DOHH2 (cell line): ENCODE results near the gene TRH.
"Not testable (repeated sequence)": the region's sequence is repeated elsewhere in the genome, so short reads cannot be mapped to it uniquely, and the experiment has no call there.

Source experiments
- H3F3A ChIP-seq: fragments of 200-600 bp; sonication (generic), shearing (Covaris generic); 2 replicates; pipeline ENCODE4 v1.6.0; 2016; ENCODE audit warnings: antibody characterized with exemption, mild to moderate bottlenecking; ENCODE audit not compliant: control insufficient read depth, insufficient read depth
- H3K27ac ChIP-seq: fragments of 200-600 bp; sonication (generic); 2 replicates; pipeline ENCODE4 v1.5.1; 2014; ENCODE audit warnings: low read depth, mild to moderate bottlenecking, low read length, moderate library complexity
- H3K27me3 ChIP-seq: fragments of 200-600 bp; sonication (generic); 2 replicates; pipeline ENCODE4 v1.6.1; 2014; ENCODE audit warnings: mild to moderate bottlenecking, low read length, mixed read lengths; ENCODE audit not compliant: control insufficient read depth
- H3K36me3 ChIP-seq: fragments of 200-600 bp; sonication (generic); 2 replicates; pipeline ENCODE4 v1.6.1; 2014; ENCODE audit warnings: mild to moderate bottlenecking, low read length, moderate library complexity, mixed read lengths; ENCODE audit not compliant: control insufficient read depth
- H3K4me1 ChIP-seq: fragments of 200-600 bp; sonication (generic); 2 replicates; pipeline ENCODE4 v1.6.1; 2014; ENCODE audit warnings: mild to moderate bottlenecking, low read length, mixed read lengths; ENCODE audit not compliant: control insufficient read depth
- H3K4me2 ChIP-seq: fragments of 200-600 bp; sonication (generic); 2 replicates; pipeline ENCODE4 v1.6.0; 2014; ENCODE audit warnings: mild to moderate bottlenecking, low read length, moderate library complexity
- H3K4me3 ChIP-seq: fragments of 200-600 bp; sonication (generic); 2 replicates; pipeline ENCODE4 v1.5.1; 2014; ENCODE audit warnings: mild to moderate bottlenecking, low read length, mixed read lengths
- H3K79me2 ChIP-seq: fragments of 200-600 bp; sonication (generic); 2 replicates; pipeline ENCODE4 v1.6.1; 2014; ENCODE audit warnings: mild to moderate bottlenecking, low read length, mixed read lengths; ENCODE audit not compliant: control insufficient read depth
- H3K9me2 ChIP-seq: fragments of 200-600 bp; sonication (generic); replicated peaks from 2 replicates; pipeline ENCODE4 v1.6.1; 2014; ENCODE audit warnings: mild to moderate bottlenecking, low read length, mixed read lengths; ENCODE audit not compliant: control insufficient read depth
- H3K9me3 ChIP-seq: fragments of 200-600 bp; sonication (generic); 2 replicates; pipeline ENCODE4 v1.6.1; 2014; ENCODE audit warnings: antibody characterized with exemption, low read length, mixed read lengths; ENCODE audit not compliant: control insufficient read depth, insufficient read depth
- H4K20me1 ChIP-seq: fragments of 200-600 bp; sonication (generic); 2 replicates; pipeline ENCODE4 v1.6.0; 2014; ENCODE audit warnings: low read depth, mild to moderate bottlenecking, antibody characterized with exemption, low read length, moderate library complexity; ENCODE audit not compliant: control insufficient read depth, insufficient read depth
- EZH2phosphoT487 ChIP-seq: fragments of 200-600 bp; sonication (generic); IDR thresholded peaks from 2 replicates; pipeline ENCODE4 v1.6.1; 2017; ENCODE audit warnings: borderline replicate concordance, mild to moderate bottlenecking, antibody characterized with exemption, low read length, moderate library complexity, mixed read lengths
- TF ChIP-seq, protein P1 (sequence below): fragments of 200-600 bp; sonication (generic); IDR thresholded peaks from one replicate; pipeline ENCODE4 v1.5.1; 2014; ENCODE audit warnings: antibody characterized with exemption, mild to moderate bottlenecking, low read depth, low read length; ENCODE audit not compliant: poor library complexity, severe bottlenecking

Gene TRH

DNA sequence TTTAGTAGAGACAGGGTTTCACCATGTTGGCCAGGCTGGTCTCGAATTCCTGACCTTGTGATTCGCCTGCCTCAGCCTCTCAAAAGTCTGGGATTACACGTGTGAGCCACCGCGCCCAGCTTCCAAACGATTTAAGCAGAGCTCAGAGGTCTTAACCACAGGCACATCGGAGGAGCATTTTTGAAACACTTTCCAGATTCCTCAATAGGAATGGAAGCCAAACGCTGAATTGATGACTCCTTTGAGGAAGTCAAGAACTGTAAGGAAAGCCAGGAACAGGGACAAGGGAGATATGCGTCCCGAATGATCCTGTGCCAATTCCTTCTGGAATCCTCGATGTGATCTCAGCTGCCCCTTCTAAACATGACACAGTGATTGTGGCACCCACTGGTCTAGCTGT is 40.0 kb downstream of the TRH start:
- Histone ChIP-seq H3K36me3 (no peaks in the 10 kb centered on the region), H4K20me1 (no peaks in the 10 kb centered on the region), H3K4me3 (no peak overlapping the region), H3F3A (no peaks in the 10 kb centered on the region), H3K4me2 (no peak overlapping the region), H3K9me2 (no peaks in the 10 kb centered on the region), H3K27me3 (no peaks in the 10 kb centered on the region), H3K27ac (no peak overlapping the region), H3K79me2 (no peaks in the 10 kb centered on the region), H3K9me3 (no peaks in the 10 kb centered on the region), H3K4me1 (no peaks in the 10 kb centered on the region)
- TF ChIP-seq, protein P1, sequence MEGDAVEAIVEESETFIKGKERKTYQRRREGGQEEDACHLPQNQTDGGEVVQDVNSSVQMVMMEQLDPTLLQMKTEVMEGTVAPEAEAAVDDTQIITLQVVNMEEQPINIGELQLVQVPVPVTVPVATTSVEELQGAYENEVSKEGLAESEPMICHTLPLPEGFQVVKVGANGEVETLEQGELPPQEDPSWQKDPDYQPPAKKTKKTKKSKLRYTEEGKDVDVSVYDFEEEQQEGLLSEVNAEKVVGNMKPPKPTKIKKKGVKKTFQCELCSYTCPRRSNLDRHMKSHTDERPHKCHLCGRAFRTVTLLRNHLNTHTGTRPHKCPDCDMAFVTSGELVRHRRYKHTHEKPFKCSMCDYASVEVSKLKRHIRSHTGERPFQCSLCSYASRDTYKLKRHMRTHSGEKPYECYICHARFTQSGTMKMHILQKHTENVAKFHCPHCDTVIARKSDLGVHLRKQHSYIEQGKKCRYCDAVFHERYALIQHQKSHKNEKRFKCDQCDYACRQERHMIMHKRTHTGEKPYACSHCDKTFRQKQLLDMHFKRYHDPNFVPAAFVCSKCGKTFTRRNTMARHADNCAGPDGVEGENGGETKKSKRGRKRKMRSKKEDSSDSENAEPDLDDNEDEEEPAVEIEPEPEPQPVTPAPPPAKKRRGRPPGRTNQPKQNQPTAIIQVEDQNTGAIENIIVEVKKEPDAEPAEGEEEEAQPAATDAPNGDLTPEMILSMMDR, result no peak
- no peak for TF ChIP-seq EZH2phosphoT487

DNA sequence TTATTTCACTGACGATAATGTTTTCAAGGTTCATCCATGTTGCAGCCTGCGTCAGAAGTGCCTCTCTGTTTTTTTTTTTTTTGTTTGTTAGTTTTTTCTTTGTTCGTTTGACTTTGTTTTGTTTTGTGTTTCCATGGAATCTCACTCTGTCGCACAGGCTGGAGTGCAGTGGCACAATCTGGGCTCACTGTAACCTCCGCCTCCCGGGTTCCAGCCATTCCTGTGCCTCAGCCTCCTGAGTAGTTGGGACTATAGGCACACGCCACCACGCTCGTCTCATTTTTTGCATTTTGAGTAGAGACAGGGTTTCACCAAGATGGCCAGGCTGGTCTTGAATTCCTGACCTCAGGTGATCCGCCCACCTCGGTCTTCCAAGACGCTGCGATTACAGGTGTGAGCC is 43.1 kb downstream of the TRH start:
- not testable (repeated sequence) for H3K9me2 ChIP-seq, H3K4me3 ChIP-seq, H3F3A ChIP-seq, H3K36me3 ChIP-seq, H3K79me2 ChIP-seq, H3K27ac ChIP-seq, H3K4me2 ChIP-seq, H3K27me3 ChIP-seq, H4K20me1 ChIP-seq, H3K9me3 ChIP-seq, H3K4me1 ChIP-seq

DNA sequence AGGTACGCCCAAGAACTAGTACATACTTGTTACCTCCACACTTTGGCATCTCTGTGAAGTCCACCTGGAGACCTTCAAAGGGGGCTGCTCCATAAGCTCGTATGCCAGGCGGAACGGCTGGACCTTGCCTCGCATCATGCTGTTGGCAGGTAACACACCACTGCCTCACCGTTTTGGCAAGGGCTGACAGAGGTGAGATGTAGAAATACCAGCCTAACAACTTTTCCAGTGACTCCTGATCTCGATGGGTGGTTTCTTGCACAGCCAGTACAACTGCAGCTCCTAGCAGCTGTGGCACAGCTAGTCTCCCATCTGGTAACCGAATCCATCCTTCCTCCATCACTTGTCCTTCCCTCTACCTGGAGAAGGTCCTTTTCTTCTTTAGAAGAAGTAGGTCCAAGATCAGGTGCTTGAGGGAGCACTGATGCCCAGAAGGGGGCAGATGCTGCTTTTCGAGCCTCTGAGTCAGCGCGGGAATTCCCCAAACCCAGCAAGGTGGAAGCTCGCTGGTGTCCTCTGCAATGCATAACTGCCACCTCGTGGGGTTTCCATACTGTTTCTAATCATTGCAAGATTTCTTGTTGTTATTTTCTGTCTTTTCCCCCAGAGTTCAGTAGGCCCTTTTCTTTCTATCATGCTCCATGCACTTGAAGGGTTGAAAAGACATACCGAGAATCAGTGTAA is 51.8 kb downstream of the TRH start:
- not testable (repeated sequence) for H3K4me3 ChIP-seq, H3K79me2 ChIP-seq, H3K9me3 ChIP-seq, H3K4me1 ChIP-seq, H3K36me3 ChIP-seq, H3K4me2 ChIP-seq, H3K9me2 ChIP-seq, H3K27me3 ChIP-seq, H3F3A ChIP-seq, H3K27ac ChIP-seq, H4K20me1 ChIP-seq
- TF ChIP-seq, protein P1, result peak; percentile 10

DNA sequence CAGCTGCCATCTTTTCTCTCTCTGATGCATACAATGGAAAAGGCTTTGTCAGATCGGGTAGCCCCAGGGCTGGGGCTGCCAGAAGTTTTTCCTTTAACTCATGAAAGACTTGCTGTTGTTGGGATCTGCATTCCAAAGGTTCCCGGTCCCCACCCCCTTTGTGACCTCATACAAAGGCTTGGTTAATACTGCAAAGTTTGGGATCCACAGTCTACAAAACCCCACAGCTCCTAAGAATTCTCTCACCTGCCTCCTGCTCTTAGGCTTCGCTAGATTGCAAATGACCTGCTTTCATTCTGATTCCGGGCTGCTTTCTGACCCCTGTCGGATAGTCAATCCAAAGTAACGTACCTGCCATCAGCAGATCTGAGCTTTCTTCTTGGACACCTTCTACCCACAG is 52.9 kb downstream of the TRH start:
- H3K79me2 ChIP-seq, H4K20me1 ChIP-seq, H3K4me1 ChIP-seq, H3K4me2 ChIP-seq, H3K9me2 ChIP-seq, H3K27ac ChIP-seq, H3K9me3 ChIP-seq, H3F3A ChIP-seq, H3K4me3 ChIP-seq, H3K36me3 ChIP-seq, H3K27me3 ChIP-seq: not testable (repeated sequence)
